Left lung (tissue), 10 donors: ENCODE results near the gene INF2. TPM values are rescaled to one million over a fixed set of nuclear protein-coding genes. Genes with fewer than 3 reads are reported as not detected.

Source experiments
- ATAC-seq: fragments of 200-7000 bp; cut with Tn5 transposase; one replicate; pipeline ENCODE4 v1.9.1; 2020; ENCODE audit warnings: moderate library complexity
- DNase-seq, 4 donors: peaks; one replicate each; pipeline ENCODE4 v3.0.0-alpha.2; 2013 to 2020
- H3K27ac ChIP-seq, 2 donors: fragments of 200-600 bp; sonication (generic) in 1 of 2; one replicate each; pipeline versions ENCODE4 v1.5.0 to v1.8.0; 2020 to 2021
- H3K27me3 ChIP-seq, 2 donors: fragments of 200-600 bp; sonication (generic) in 1 of 2; one replicate each; pipeline versions ENCODE4 v1.5.0 to v1.8.0; 2020 to 2021
- H3K36me3 ChIP-seq, 2 donors: fragments of 200-600 bp; sonication (generic) in 1 of 2; one replicate each; pipeline versions ENCODE4 v1.5.0 to v1.8.0; 2020 to 2021
- H3K4me1 ChIP-seq, 2 donors: fragments of 200-600 bp; one replicate each; pipeline ENCODE4 v1.8.0; 2021
- H3K4me3 ChIP-seq, 2 donors: fragments of 200-600 bp; sonication (generic) in 1 of 2; one replicate each; pipeline versions ENCODE4 v1.5.0 to v1.8.0; 2020 to 2021; ENCODE audit warnings: mild to moderate bottlenecking in 1 of 2
- H3K9me3 ChIP-seq, 2 donors: fragments of 200-600 bp; sonication (generic) in 1 of 2; one replicate each; pipeline versions ENCODE4 v1.5.0 to v1.8.0; 2020 to 2021
- intact Hi-C, 2 donors: fragments of 100-400 bp; cut with DNase I; formaldehyde crosslinking; loops; one replicate each; pipeline versions ENCODE4 v1.11.2 to v1.14.2; 2022
- polyA plus RNA-seq, 6 donors: library from polyadenylated mRNA; unstranded; fragments of 120-200 nt; gene quantifications; one replicate each; pipeline ENCODE4 v1.2.1, GENCODE V29; 2013; ENCODE audit not compliant: insufficient read length in 6 of 6
- total RNA-seq, 2 donors: library from RNA; stranded (reverse); fragmentation: NEBNext Ultra II Directional; extraction: Animal tissue kit (Norgen Biotek cat#: 25700); gene quantifications; one replicate each; pipeline ENCODE4 v1.2.1, GENCODE V29; 2021
- TF ChIP-seq, protein P1 (sequence below), 2 donors: fragments of 200-600 bp; sonication (generic) in 1 of 2; IDR thresholded peaks; one replicate each; pipeline versions ENCODE4 v1.5.0 to v1.8.0; 2021; ENCODE audit warnings: antibody characterized with exemption in 2 of 2
- donor health status: DM: no; HTN: yes; CAD: no.
- donor health status: DM: no; HTN: no; CAD: no.

INF2 gene
- total and polyA plus RNA-seq, 8 donors, result 43.5 to 120 (median 57.0) TPM

DNA sequence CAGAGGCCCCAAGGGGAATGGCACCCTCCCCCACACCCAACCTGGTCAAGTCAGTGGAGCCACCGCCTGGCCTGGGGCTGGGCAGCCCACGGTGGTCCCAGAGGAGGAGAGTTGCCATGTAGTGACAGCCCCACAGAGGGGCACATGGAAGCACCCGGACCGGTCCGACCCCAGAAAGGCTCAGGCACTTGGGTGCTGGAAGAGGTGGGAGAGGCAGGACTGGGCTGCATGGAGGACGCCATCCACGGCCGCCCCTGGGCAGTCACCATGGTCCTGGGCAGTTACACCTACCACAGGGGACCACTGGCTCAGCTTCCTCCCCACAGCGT is 46.9 kb upstream of the INF2 start:
- TF ChIP-seq, protein P1, sequence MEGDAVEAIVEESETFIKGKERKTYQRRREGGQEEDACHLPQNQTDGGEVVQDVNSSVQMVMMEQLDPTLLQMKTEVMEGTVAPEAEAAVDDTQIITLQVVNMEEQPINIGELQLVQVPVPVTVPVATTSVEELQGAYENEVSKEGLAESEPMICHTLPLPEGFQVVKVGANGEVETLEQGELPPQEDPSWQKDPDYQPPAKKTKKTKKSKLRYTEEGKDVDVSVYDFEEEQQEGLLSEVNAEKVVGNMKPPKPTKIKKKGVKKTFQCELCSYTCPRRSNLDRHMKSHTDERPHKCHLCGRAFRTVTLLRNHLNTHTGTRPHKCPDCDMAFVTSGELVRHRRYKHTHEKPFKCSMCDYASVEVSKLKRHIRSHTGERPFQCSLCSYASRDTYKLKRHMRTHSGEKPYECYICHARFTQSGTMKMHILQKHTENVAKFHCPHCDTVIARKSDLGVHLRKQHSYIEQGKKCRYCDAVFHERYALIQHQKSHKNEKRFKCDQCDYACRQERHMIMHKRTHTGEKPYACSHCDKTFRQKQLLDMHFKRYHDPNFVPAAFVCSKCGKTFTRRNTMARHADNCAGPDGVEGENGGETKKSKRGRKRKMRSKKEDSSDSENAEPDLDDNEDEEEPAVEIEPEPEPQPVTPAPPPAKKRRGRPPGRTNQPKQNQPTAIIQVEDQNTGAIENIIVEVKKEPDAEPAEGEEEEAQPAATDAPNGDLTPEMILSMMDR (IDR thresholded peaks at IDR 0.05), result no peak
- Histone ChIP-seq H3K36me3 (no peaks in the 10 kb centered on the region), H3K27me3 (peaks cover 0 to 31% of the 10 kb centered on the region in 2 donors), H3K27ac (no peak overlapping the region), H3K4me3 (no peak overlapping the region), H3K9me3 (peaks cover 0 to 3% of the 10 kb centered on the region in 2 donors), H3K4me1 (peaks cover 0 to 3% of the 10 kb centered on the region in 2 donors)
- no peak for DNase-seq
- no peak for ATAC-seq
- intact Hi-C loops, result no loop called here

GRCh38 chr14:104643306-104643705 is 46.1 kb upstream of the INF2 start:
- peaks cover 0 to 3% of the 10 kb centered on the region in 2 donors for H3K9me3 ChIP-seq
- H3K4me1 ChIP-seq, result peaks cover 0 to 3% of the 10 kb centered on the region in 2 donors
- H3K36me3 ChIP-seq, result no peaks in the 10 kb centered on the region
- H3K27me3 ChIP-seq, result peaks cover 0 to 23% of the 10 kb centered on the region in 2 donors
- no peak for ATAC-seq
- TF ChIP-seq, protein P1 (IDR thresholded peaks at IDR 0.05), result no peak
- intact Hi-C loops, result no loop called here
- H3K4me3 ChIP-seq, result no peak overlapping the region
- no peak for DNase-seq
- no peak overlapping the region for H3K27ac ChIP-seq

DNA sequence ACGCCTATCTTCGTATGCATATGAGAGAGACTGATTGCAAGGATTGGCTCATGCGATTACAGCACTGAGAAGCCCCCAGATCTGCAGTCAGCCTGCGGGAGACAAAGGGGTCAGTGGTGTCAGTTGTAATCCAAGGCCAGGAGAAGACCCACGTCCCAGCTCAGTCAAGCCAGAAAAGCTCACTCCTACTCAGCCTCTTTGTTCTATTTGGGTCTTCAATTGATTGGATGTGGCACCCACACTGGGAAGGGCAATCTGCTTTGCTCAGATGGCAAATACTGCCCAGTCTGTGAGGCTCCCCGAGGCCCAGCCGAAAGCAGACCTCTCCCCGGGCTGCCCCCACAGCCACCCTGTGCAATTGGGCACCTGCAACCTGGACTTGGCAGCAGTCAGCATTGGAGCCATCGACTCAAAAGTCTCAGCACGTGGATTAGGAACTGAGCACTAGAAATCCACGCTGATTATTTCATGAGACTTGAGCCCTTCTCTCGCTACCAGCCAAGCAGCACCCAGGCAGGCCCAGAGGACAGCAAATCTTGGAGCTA is 45.3 kb upstream of the INF2 start:
- H3K4me3 ChIP-seq, result no peak overlapping the region
- DNase-seq (no peak), ATAC-seq (no peak)
- H3K27me3 ChIP-seq, result peaks cover 0 to 14% of the 10 kb centered on the region in 2 donors
- H3K36me3 ChIP-seq, result no peaks in the 10 kb centered on the region
- intact Hi-C loops, result no loop called here
- peaks cover 0 to 3% of the 10 kb centered on the region in 2 donors for H3K9me3 ChIP-seq
- H3K4me1 ChIP-seq, result peaks cover 0 to 3% of the 10 kb centered on the region in 2 donors
- TF ChIP-seq, protein P1 (IDR thresholded peaks at IDR 0.05), result no peak
- H3K27ac ChIP-seq, result no peak overlapping the region

- DNase-seq (no peak), ATAC-seq (no peak)
- intact Hi-C loops, result no loop called here
- TF ChIP-seq, protein P1 (IDR thresholded peaks at IDR 0.05), result no peak
- no peak overlapping the region for H3K27ac ChIP-seq
- no peak overlapping the region for H3K4me3 ChIP-seq
- H3K9me3 ChIP-seq, result peaks cover 0 to 3% of the 10 kb centered on the region in 2 donors
- H3K27me3 ChIP-seq, result peaks cover 0 to 10% of the 10 kb centered on the region in 2 donors
- H3K4me1 ChIP-seq, result peaks cover 0 to 4% of the 10 kb centered on the region in 2 donors
- no peaks in the 10 kb centered on the region for H3K36me3 ChIP-seq
These were observed 44.6 kb upstream of the INF2 start for GRCh38 chr14:104644656-104645378.

- intact Hi-C loops, result no loop called here
- DNase-seq, result no peak
These were observed 41.9 kb upstream of the INF2 start for GRCh38 chr14:104647467-104648043.

More at GRCh38 chr14:104647467-104648043, 41.9 kb upstream of the INF2 start:
- Histone ChIP-seq H3K27me3 (peaks cover 0 to 7% of the 10 kb centered on the region in 2 donors), H3K27ac (no peak overlapping the region), H3K4me3 (no peak overlapping the region), H3K4me1 (peaks cover 0 to 10% of the 10 kb centered on the region in 2 donors), H3K9me3 (peaks cover 0 to 5% of the 10 kb centered on the region in 2 donors), H3K36me3 (no peaks in the 10 kb centered on the region)
- ATAC-seq, result no peak
- TF ChIP-seq, protein P1 (IDR thresholded peaks at IDR 0.05), result no peak
